Activated CD8-positive, alpha-beta T cell treated with anti-CD3 and anti-CD28 coated beads, Interleukin-2, amount 10 ng/mL, durations not matched to agents 7 days and 5 days (primary cell): Measurements from ENCODE around the gene DNASE1L2. TPM values are rescaled to one million over a fixed set of nuclear protein-coding genes. Genes with fewer than 3 reads are reported as not detected.

Source experiments
- ATAC-seq: fragments of 150-1000 bp; cut with Tn5 transposase; one replicate; pipeline ENCODE4 v1.10.0; 2021; ENCODE audit warnings: moderate library complexity
- CTCF ChIA-PET: fragments of 350-600 bp; sonication (Branson Sonifier 250); formaldehyde crosslinking; loops from one replicate; lab custom pipeline; 2021; ENCODE audit warnings: antibody characterized with exemption; lab: Charles Lee
- POLR2A ChIA-PET: fragments of 350-600 bp; sonication (Branson Sonifier 250); formaldehyde crosslinking; loops from one replicate; lab custom pipeline; 2021; ENCODE audit warnings: antibody characterized with exemption; lab: Charles Lee
- DNase-seq: peaks from one replicate; pipeline ENCODE4 v3.0.0-alpha.2; 2020
- H3K27ac Mint-ChIP-seq: one replicate; pipeline ENCODE4 v1.8.0; 2021; ENCODE audit warnings: mild to moderate bottlenecking, mixed read lengths
- H3K27me3 Mint-ChIP-seq: one replicate; pipeline ENCODE4 v1.8.0; 2021; ENCODE audit warnings: low read depth, mixed read lengths
- H3K36me3 Mint-ChIP-seq: one replicate; pipeline ENCODE4 v1.8.0; 2021; ENCODE audit warnings: low read depth, mixed read lengths
- H3K4me1 Mint-ChIP-seq: one replicate; pipeline ENCODE4 v1.8.0; 2021; ENCODE audit warnings: low read depth, mixed read lengths
- H3K4me3 Mint-ChIP-seq: one replicate; pipeline ENCODE4 v1.8.0; 2021; ENCODE audit warnings: mild to moderate bottlenecking, mixed read lengths
- H3K9me3 Mint-ChIP-seq: one replicate; pipeline ENCODE4 v1.8.0; 2022; ENCODE audit warnings: mixed read lengths; ENCODE audit not compliant: insufficient read depth
- total RNA-seq, 2 experiments: library from RNA; stranded (reverse); gene quantifications; one replicate each; pipeline ENCODE4 v1.2.3, GENCODE V29; 2021

DNASE1L2 gene
- total RNA-seq, 2 experiments from 2014 or later, result 3.3 to 4.1 TPM

DNA sequence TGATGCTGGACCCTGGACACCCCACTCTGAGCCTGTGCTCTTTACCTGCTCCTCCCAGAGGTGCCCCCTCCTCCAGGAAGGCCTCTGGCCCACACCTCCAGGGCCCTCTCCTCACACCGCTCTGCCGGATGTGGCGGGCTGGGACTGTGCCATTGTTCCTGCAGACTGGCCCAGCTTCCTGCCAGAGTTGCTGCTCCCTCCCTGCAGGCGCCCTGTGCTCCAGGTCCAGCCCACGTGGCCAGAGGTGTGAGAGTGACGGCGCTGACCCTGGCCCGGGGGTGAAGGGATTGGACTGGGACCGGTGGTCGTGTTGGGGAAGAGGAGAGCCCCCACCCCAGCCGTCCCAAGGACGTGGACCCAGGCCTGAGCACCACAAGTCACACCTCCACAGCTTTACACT lies 7.2 kb upstream of the DNASE1L2 start:
- no peak for ATAC-seq
- ChIA-PET POLR2A (no interaction called here), CTCF (no interaction called here)
- no peak overlapping the region for H3K27ac Mint-ChIP-seq
- peaks cover 20% of the 10 kb centered on the region for H3K4me1 Mint-ChIP-seq
- no peak overlapping the region for H3K4me3 Mint-ChIP-seq
- H3K36me3 Mint-ChIP-seq, result peaks cover 7% of the 10 kb centered on the region
- no peak for DNase-seq
- H3K9me3 Mint-ChIP-seq, result no peaks in the 10 kb centered on the region
- no peaks in the 10 kb centered on the region for H3K27me3 Mint-ChIP-seq

DNA sequence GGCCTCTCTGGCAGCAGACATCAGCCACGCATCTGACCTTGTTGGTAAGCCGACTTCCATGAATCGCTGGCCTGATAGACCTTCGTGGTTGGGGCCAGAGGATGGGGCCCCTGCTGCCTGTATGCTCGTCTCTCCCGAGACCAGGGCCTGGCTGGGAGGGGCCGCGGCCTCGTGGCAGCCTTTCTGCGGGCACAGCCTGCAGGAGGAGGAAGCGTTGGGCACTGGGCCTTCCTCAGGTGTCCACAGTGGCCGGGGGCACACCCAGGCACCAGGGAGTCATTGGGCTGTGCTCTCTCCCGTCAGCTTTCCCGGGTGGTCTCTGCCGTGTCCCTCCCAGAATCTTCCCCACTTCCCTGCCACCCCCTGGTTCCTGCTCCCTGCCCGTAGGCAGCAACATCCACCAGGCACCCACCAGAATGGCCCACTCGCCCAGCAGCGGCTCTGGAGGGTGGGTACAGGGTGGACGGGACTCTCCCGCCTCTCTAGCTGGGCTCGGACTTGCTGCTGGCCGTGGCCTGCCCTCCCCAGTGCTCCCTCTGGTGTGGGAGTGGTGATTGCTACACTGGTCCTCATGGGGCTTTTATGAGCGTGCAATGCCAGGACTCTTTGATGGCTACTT lies 6.5 kb upstream of the DNASE1L2 start:
- POLR2A ChIA-PET, result no interaction called here
- Mint-ChIP-seq H3K9me3 (no peaks in the 10 kb centered on the region), H3K36me3 (peaks cover 12% of the 10 kb centered on the region), H3K27me3 (no peaks in the 10 kb centered on the region), H3K4me3 (no peak overlapping the region), H3K4me1 (peaks cover 14% of the 10 kb centered on the region), H3K27ac (no peak overlapping the region)
- DNase-seq (no peak), ATAC-seq (no peak)
- CTCF ChIA-PET, result no interaction called here

- Mint-ChIP-seq H3K27ac (no peak overlapping the region), H3K27me3 (no peaks in the 10 kb centered on the region), H3K36me3 (peaks cover 18% of the 10 kb centered on the region), H3K4me1 (peaks cover 10% of the 10 kb centered on the region), H3K9me3 (no peaks in the 10 kb centered on the region), H3K4me3 (no peak overlapping the region)
- no peak for DNase-seq
- CTCF ChIA-PET, result no interaction called here
- ATAC-seq, result no peak
- POLR2A ChIA-PET, result no interaction called here
Measured at GRCh38 chr16:2230376-2230775, 5.9 kb upstream of the DNASE1L2 start.

- ATAC-seq (no peak), DNase-seq (no peak)
- POLR2A ChIA-PET, result no interaction called here
- CTCF ChIA-PET, result no interaction called here
- Mint-ChIP-seq H3K4me1 (peaks cover 5% of the 10 kb centered on the region), H3K36me3 (peaks cover 16% of the 10 kb centered on the region), H3K27ac (no peak overlapping the region), H3K27me3 (no peaks in the 10 kb centered on the region), H3K9me3 (no peaks in the 10 kb centered on the region), H3K4me3 (no peak overlapping the region)
Measured at GRCh38 chr16:2231016-2231931, 5.0 kb upstream of the DNASE1L2 start.

GRCh38 chr16:2232094-2232990 lies 3.9 kb upstream of the DNASE1L2 start:
- DNase-seq, result no peak
- no peak for ATAC-seq
- ChIA-PET CTCF (no interaction called here), POLR2A (no interaction called here)
- Mint-ChIP-seq H3K9me3 (no peaks in the 10 kb centered on the region), H3K4me3 (no peak overlapping the region), H3K36me3 (peaks cover 16% of the 10 kb centered on the region), H3K4me1 (peaks cover 1% of the 10 kb centered on the region), H3K27me3 (no peaks in the 10 kb centered on the region), H3K27ac (no peak overlapping the region)

DNA sequence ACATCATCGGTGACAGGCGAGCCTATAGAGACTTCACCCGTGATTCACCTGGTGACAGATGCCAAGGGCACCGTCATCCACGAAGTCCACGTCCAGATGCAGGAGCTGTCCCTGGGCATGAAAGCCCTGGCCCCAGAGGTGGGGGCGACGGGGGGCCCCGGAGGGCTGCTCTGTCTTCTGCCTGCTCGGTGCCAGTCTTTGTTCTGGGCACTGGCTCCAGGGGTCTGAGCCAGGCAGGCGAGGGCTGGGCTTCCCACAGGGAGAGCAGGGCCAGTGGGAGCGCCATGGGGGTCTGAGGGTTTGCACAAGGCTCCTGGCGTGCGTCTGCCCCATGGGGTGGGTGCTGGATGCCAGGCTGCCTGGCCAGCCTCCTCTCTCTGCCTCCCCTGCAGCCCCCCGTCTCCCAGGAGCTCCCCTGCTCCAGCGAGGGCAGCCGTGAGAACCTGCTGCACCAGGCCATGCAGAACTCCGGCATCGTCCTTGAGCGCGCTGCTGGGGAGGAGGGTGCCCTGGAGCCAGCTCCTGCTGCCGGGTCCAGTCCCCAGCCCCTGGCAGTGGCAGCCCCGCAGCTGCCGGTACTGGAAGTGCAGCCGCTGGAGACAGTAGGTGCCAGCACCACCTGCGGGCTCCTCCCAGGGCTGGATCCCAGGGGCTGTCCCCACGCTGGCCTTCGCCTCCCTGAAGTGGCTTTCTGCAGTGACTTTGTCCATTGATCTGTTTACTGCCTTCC lies 3.0 kb upstream of the DNASE1L2 start:
- no peak overlapping the region for H3K4me3 Mint-ChIP-seq
- H3K27ac Mint-ChIP-seq, result no peak overlapping the region
- ChIA-PET CTCF (no interaction called here), POLR2A (no interaction called here)
- H3K9me3 Mint-ChIP-seq, result no peaks in the 10 kb centered on the region
- H3K4me1 Mint-ChIP-seq, result peaks cover 1% of the 10 kb centered on the region
- no peak for ATAC-seq
- H3K36me3 Mint-ChIP-seq, result peaks cover 16% of the 10 kb centered on the region
- DNase-seq, result no peak
- no peaks in the 10 kb centered on the region for H3K27me3 Mint-ChIP-seq

GRCh38 chr16:2233872-2234812 lies 2.1 kb upstream of the DNASE1L2 start:
- Mint-ChIP-seq H3K36me3 (peaks cover 16% of the 10 kb centered on the region), H3K4me1 (peaks cover 1% of the 10 kb centered on the region), H3K27me3 (no peaks in the 10 kb centered on the region), H3K9me3 (no peaks in the 10 kb centered on the region), H3K4me3 (no peak overlapping the region), H3K27ac (no peak overlapping the region)
- ATAC-seq (no peak), DNase-seq (no peak)
- ChIA-PET POLR2A (no interaction called here), CTCF (no interaction called here)

- no peak overlapping the region for H3K4me3 Mint-ChIP-seq
- H3K27ac Mint-ChIP-seq, result no peak overlapping the region
- H3K4me1 Mint-ChIP-seq, result no peaks in the 10 kb centered on the region
- no peak for ATAC-seq
- peaks cover 20% of the 10 kb centered on the region for H3K36me3 Mint-ChIP-seq
- DNase-seq, result no peak
- ChIA-PET POLR2A (no interaction called here), CTCF (no interaction called here)
- no peaks in the 10 kb centered on the region for H3K27me3 Mint-ChIP-seq
- H3K9me3 Mint-ChIP-seq, result no peaks in the 10 kb centered on the region
Measured at GRCh38 chr16:2234813-2235170, 1.5 kb upstream of the DNASE1L2 start.

GRCh38 chr16:2235234-2235651 lies 1.0 kb upstream of the DNASE1L2 start:
- ChIA-PET POLR2A (no interaction called here), CTCF (no interaction called here)
- Mint-ChIP-seq H3K27ac (no peak overlapping the region), H3K36me3 (peaks cover 20% of the 10 kb centered on the region), H3K4me3 (no peak overlapping the region), H3K27me3 (no peaks in the 10 kb centered on the region), H3K4me1 (no peaks in the 10 kb centered on the region), H3K9me3 (no peaks in the 10 kb centered on the region)
- no peak for DNase-seq
- no peak for ATAC-seq

- no peak for ATAC-seq
- CTCF ChIA-PET, result no interaction called here
- no peaks in the 10 kb centered on the region for H3K9me3 Mint-ChIP-seq
- DNase-seq, result no peak
- peaks cover 20% of the 10 kb centered on the region for H3K36me3 Mint-ChIP-seq
- POLR2A ChIA-PET, result no interaction called here
- no peaks in the 10 kb centered on the region for H3K27me3 Mint-ChIP-seq
- H3K27ac Mint-ChIP-seq, result no peak overlapping the region
- H3K4me3 Mint-ChIP-seq, result no peak overlapping the region
- H3K4me1 Mint-ChIP-seq, result no peaks in the 10 kb centered on the region
Measured at GRCh38 chr16:2235695-2236336, 428 bp upstream of the DNASE1L2 start.
